ENCODE data around the gene ETV6.

Gene ETV6

DNA sequence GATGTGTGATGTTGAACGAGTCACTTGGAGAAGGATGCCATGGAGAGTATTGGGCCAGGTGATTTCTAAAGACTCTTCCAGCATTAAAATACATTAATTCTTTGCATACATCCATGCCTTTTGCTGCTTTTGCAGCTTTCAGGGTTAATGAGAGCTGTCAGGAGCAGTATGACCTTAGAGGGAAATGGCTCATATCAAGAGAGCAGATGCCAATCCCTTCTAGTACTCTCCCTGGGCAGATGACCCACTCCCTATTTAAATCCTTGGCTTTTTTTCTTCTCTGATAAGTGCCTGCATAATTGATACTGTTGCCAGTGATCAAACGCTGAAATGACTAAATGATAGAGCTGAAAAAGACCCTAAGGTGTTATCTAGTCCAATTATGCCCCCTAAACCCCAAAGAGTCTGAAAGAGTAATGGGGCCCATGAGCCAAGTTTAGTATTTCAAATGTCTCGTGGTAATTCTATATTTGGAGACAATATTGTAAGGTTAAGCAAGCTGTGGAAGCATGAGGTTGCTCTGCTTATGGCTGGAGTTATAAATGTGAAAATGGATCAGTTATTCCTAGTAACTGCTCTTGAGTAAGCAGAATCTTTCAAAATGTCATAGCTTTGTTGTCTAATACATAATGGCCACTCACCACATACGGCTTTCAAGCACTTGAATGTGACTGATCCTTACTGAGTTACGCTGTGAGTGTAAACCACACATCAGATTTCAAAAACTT is 137.3 kb downstream of the ETV6 start:
- no peak for DNase-seq

DNA sequence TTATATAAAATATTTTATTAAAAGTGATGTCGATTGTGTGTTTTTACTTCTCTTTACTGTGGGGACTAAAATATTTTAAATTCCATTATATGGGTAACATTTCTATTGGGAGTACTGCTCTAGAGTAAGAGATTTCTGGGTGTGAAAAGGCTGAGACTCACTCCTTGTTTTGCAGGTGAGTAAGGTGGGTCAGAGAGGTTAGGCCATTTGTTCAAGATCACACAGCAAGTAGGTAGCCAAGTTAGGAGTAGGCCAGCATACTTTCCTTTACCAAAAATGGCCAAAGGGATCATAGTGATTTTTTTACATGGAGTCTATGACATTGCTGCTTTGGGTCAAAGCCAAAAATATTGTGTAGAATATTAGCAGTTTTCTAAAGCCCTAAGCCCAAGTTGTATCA is 138.0 kb downstream of the ETV6 start:
- no peak for DNase-seq

DNA sequence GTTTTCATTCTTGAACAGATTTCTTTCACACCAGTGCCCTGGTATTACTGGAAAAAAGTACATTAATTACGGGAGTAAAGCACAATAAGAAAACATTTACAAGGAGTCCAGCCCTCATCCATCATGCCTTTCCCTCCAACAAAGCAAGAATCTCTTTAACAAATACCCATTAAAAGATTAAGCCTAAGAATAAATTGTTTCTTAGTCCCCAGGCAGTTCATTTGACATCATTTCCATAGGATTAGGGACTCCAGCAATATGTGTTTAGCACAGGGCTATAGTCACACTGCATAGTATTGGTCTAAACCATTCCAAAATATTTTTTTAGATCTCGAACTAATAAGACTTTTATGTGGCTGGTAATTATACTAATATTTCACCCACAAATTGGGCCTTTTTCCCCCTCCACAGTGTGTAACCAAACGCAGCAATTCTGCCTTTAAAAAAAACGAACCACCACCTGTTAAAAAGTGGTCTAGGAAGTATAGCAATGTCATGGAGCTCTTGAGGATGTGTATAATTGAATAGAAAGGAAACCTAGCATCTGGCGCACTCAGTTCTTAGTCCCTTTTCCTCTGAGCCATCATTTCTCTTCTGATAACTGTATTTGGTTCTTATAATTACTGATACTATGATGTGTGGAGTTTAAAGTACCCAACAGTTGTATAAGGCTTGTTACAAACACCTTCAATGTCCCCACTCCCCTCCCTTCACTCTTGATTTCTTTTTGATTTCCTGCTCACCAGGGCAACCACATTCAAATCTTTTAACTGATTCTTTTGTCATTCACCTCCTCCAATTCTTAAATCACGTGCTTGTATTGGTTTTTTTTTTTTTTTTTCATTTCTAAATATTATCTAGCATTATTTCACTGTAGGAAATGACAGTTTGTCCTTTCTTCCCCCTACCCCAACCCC is 138.7 kb downstream of the ETV6 start:
- no peak for DNase-seq

DNA sequence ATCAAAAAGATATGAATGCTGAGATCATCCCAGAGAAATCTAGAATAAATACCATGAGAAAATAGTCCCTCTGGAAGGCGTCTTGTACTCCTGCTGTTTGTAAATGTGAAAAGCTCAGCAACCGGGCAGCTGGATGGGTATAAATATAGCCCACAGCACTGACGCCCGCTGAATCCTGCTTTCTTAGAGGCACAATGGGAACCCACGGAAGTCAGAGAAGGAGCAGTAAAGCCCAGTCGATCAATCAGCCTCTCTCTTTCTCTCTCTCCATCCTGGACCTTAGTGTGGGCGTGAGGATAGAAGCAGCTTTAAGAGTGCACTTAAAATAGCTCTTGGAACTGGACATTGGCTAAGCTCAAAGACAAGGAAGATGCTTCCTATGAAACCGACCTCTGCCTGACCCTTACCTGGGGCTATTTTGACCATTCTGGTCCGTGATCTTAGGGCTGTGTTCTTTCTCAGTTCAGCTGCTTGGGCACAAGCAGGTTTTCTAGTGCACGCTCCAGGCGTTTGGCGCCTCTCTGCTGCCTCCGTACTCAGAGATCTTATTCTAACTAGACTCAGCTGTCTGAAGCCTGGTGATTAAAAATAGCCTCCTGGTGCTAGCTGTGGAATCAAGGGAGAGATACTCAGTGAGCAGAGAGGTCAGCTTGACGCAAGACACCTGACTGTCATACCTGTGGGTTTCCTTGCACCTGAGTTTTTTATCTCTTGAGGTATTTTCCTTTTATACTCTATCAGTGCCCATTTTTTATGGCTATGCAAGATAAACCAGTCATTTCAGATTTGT is 144.6 kb downstream of the ETV6 start:
- no peak for DNase-seq

GRCh38 chr12:11794751-11795150 is 145.3 kb downstream of the ETV6 start:
- no peak for DNase-seq

- no peak for DNase-seq
These were observed 145.9 kb downstream of the ETV6 start for GRCh38 chr12:11795192-11795912.

- DNase-seq, result no peak
These were observed 146.5 kb downstream of the ETV6 start for GRCh38 chr12:11795913-11796459.

- no peak for DNase-seq
These were observed 147.9 kb downstream of the ETV6 start for GRCh38 chr12:11797317-11797913.

GRCh38 chr12:11798006-11798708 is 148.7 kb downstream of the ETV6 start:
- no peak for DNase-seq

DNA sequence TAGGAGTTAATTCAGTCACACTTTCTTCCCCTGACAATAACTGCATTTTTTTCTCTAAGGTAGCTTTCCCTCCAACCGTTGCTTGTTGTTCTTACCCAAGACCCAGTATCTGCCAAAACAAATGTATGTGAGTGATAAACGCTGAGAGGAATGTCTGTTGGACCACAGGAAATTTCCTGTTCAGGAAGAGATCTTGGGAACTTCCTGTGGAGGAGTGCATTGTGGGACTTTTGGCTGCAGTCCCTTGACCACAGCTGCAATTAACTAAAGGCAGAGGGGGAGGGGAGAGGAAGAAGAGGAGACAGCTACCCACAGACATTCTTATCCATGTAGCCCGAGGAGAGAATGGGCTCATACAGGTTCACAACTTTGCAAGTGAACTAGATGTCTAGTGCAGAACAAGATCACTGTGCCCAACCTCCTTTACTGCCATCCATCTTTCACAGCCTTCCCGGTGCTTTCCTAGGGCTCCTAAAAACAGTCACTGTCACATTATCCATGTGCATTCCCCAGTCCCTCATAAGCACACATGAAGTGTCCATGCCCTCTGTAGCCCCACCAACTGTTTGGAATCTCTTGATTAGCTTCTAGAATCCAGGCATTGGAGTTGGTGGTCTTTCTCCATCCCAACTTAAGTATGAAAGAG is 149.5 kb downstream of the ETV6 start:
- DNase-seq, result no peak

- DNase-seq, result no peak
These were observed 150.0 kb downstream of the ETV6 start for GRCh38 chr12:11799502-11799873.

DNA sequence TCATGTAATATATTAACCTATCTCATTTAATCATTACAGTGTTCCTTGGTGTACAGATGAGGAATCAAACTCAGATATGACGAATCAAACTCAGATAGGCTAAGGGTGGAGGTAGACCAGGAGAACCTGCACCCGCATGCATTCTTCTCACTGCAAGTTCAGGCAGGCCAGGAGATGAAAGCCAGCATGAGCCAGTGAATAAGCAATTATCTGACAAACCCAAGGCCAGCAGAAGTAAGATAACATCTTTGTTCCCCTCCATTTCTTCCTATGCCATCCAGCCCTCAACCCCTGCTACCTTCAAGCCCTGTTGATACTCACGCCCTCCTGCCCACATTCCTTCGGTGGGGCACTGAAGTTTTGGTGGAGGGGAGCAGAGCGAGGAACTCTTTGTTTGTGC is 152.2 kb downstream of the ETV6 start:
- no peak for DNase-seq

GRCh38 chr12:11804130-11804529 is 154.7 kb downstream of the ETV6 start:
- no peak for DNase-seq

DNA sequence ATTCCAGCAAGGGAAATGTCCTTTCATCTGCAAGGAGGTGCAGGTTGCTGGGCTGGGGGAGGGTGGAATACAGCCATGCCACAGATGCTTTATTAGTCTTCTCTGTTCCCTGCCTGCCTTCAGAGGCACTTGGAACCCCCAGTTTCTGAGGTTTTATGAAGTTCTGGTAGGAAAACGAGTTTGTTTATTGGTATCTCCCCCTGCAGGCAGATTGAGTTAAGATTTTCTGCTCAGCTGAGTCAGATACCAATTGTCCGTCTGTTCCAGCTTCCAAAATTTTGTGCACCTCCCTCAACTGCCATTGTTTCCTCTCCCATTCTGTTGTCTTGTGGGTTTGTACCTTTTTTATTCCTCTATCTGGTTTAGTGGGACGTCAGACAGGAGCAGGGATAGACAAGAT is 155.6 kb downstream of the ETV6 start:
- DNase-seq, result no peak

- no peak for DNase-seq
These were observed 156.2 kb downstream of the ETV6 start for GRCh38 chr12:11805680-11806079.

DNA sequence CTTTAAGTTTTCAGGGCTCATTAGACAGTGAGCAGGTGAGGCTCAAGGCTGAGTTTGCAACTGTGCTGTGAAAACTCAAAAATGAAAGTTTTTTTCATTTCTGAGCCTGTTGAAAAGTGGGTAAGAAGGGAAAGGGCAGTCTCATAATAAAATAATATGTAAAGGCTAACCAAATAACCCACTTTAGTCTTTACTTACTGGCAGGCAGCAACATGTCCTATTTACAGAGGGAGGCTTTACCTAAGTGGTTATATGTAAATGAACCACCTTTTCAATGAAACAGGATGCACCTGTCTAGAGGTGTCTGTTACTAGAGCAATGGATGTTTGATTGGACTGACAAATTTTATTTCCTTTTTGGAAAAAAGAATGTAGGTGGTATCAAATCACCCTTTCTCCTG is 158.0 kb downstream of the ETV6 start:
- no peak for DNase-seq

DNA sequence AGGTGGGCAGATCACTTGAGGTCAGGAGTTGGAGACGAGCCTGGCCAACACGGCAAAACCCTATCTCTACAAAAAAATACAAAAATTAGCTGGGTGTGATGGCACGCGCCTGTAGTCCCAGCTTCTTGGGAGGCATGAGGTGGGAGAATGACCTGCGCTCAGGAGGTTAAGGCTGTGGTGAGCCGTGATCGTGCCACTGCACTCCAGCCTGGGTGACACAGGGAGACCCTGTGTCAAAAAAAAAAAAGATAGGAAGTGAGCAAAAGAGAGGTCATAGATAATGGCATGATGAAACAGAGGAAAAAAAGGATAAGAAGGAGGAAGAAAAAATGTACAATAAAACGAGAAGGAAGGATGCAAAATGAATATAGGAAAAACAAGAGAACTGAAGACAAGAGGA is 159.5 kb downstream of the ETV6 start:
- DNase-seq, result no peak

GRCh38 chr12:11810206-11810545 is 160.7 kb downstream of the ETV6 start:
- DNase-seq, result no peak

DNA sequence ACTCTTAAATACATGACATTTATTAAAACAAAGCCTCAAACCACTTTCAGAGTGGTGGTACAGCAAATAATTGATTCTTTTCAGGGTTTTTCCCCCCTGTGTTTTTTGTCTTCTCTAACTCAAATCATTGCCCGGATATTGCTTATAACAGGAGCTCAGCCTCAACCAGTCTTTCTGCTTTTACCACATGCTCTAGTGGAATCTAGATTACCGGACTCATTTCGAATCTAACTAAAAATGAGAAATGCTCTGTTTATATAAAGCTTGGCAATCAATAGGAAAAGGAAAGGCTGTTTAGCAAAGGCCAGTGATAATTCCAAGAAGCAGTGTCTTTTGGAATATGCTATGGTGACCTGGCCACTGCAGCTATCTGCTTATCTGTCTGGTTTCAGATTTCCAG is 161.5 kb downstream of the ETV6 start:
- DNase-seq, result no peak

DNA sequence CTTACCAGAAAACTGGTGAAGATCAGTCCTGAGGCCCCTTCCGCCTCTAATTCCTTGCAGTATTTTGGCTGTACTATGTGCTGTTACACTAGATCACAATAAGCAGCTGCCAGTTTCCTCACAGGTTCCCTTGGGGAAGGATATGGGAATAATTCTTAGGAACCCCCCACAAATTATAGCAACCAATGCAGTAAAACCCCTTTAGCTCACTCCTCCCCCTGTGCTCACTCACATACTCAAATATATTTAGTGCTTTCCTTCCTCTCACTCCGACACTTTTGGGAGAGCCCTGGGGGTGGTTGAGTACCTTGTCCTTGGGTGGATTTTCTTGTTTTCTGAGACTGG is 162.7 kb downstream of the ETV6 start:
- DNase-seq, result no peak
